H1 (cell line): ENCODE data around the gene C2. TPM values are rescaled to one million over a fixed set of nuclear protein-coding genes. Genes with fewer than 3 reads are reported as not detected.

Experiments
- ASH2L ChIP-seq: fragments of 200-600, 300-600 bp; sonication (generic); IDR thresholded peaks from one replicate; pipeline ENCODE4 v1.7.1; 2017; ENCODE audit warnings: low read length
- BACH1 ChIP-seq: IDR thresholded peaks from 2 replicates; pipeline ENCODE4 v1.6.1; 2012; ENCODE audit warnings: low read length, improper control_type of control experiment
- CBX5 ChIP-seq: fragments of 300-800, 300-1000 bp; sonication (generic); IDR thresholded peaks from 2 replicates; pipeline ENCODE4 v1.7.1; 2016; ENCODE audit warnings: antibody characterized with exemption, low read length, low read depth
- POLR2AphosphoS5 ChIP-seq: IDR thresholded peaks from 2 replicates; pipeline ENCODE4 v1.6.1; 2011; ENCODE audit warnings: low read depth, low read length
- RAD21 ChIP-seq, 2 experiments: IDR thresholded peaks in 1 of 2; conservative IDR thresholded peaks in 1 of 2; 2 replicates each; pipeline ENCODE4 v1.6.1; 2011; ENCODE audit warnings: low read depth in 2 of 2, low read length in 2 of 2, improper control_type of control experiment in 1 of 2, inconsistent platforms in 1 of 2, mild to moderate bottlenecking in 1 of 2, moderate library complexity in 1 of 2
- USF2 ChIP-seq: IDR thresholded peaks from 2 replicates; pipeline ENCODE4 v1.6.1; 2011; ENCODE audit warnings: low read length, improper control_type of control experiment
- polyA plus RNA-seq, 7 experiments: library from polyadenylated mRNA; depleted of rRNA in 3 of 7; stranded (reverse) in 5 of 7; unstranded in 2 of 7; fragments of >200 nt in 5 of 7; fragments of 200-250 nt in 2 of 7; gene quantifications; 1 replicate in 5 of 7; 2 replicates in 1 of 7; 4 replicates in 1 of 7; pipeline versions ENCODE4 v1.2.1 to v1.2.3, GENCODE V29; 2011 to 2013; ENCODE audit warnings: missing spikeins in 2 of 7, mixed read lengths in 2 of 7
- total RNA-seq: library from RNA; stranded (reverse); fragmentation: NEBNext Ultra II Directional; extraction: Animal tissue kit (Norgen Biotek cat#: 25700); gene quantifications from 2 replicates; pipeline ENCODE4 v1.2.1, GENCODE V29; 2021
- TF ChIP-seq, protein P1 (sequence below), 3 experiments: IDR thresholded peaks; 1 replicate in 2 of 3; 2 replicates in 1 of 3; pipeline versions ENCODE4 v1.5.1 to v1.6.1; 2011; ENCODE audit warnings: low read length in 3 of 3, mild to moderate bottlenecking in 3 of 3, inconsistent platforms in 2 of 3, low read depth in 1 of 3, moderate library complexity in 1 of 3; ENCODE audit not compliant: insufficient read depth in 1 of 3; ENCODE audit errors: control extremely low read depth in 1 of 3

Gene C2
- total and polyA plus RNA-seq, 2 of the 8 experiments (the other 6 are each of a cell fraction or from before 2014, with no cell fraction given), result 0.26 to 0.38 TPM

- TF ChIP-seq, protein P1, sequence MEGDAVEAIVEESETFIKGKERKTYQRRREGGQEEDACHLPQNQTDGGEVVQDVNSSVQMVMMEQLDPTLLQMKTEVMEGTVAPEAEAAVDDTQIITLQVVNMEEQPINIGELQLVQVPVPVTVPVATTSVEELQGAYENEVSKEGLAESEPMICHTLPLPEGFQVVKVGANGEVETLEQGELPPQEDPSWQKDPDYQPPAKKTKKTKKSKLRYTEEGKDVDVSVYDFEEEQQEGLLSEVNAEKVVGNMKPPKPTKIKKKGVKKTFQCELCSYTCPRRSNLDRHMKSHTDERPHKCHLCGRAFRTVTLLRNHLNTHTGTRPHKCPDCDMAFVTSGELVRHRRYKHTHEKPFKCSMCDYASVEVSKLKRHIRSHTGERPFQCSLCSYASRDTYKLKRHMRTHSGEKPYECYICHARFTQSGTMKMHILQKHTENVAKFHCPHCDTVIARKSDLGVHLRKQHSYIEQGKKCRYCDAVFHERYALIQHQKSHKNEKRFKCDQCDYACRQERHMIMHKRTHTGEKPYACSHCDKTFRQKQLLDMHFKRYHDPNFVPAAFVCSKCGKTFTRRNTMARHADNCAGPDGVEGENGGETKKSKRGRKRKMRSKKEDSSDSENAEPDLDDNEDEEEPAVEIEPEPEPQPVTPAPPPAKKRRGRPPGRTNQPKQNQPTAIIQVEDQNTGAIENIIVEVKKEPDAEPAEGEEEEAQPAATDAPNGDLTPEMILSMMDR (IDR thresholded peaks at IDR 0.05; ENCODE audit: control extremely low read depth in 1 of 3, insufficient read depth in 1 of 3, low read depth in 1 of 3, low read length in 3 of 3), result no peak
- TF ChIP-seq ASH2L (no peak), BACH1 (no peak), USF2 (no peak), CBX5 (no peak), POLR2AphosphoS5 (no peak), RAD21 (IDR thresholded peaks at IDR 0.05 in 1 of 2, conservative IDR thresholded peaks at IDR 0.05 in 1 of 2; ENCODE audit: low read depth in 2 of 2, low read length in 2 of 2) (no peak)
These were observed 39.7 kb downstream of the C2 start (continued) for GRCh38 chr6:31966997-31967925.
